ENCODE results near the gene PIGV.
"Not testable (repeated sequence)": the region's sequence is repeated elsewhere in the genome, so short reads cannot be mapped to it uniquely, and the experiment has no call there.

The PIGV gene

DNA sequence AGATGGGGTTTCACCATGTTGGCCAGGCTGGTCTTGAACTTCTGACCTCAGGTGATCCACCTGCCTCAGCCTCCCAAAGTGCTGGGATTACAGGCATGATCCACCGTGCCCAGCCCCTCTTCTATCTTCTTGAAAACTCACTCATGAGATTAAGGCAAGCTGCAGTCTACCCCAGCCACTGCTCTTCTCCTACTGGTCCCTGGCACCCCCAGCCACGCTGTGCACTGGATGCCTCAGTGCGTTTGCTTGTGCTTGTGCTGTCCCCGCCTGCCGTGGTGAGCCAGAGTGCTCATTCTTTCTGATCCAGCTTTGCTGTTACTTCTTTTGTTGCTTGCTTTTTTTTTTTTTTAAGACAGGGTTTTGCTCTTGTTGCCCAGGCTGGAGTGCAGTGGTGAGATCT is 49.9 kb downstream of the PIGV start:
- H3K4me3 ChIP-seq (ENCODE audit: low read length); H3K4me1 ChIP-seq (ENCODE audit: insufficient read depth, low read length); H3K27ac ChIP-seq (ENCODE audit: low read depth, low read length); H3K9me3 ChIP-seq (ENCODE audit: insufficient read depth, low read depth, low read length); H3K27me3 ChIP-seq (ENCODE audit: insufficient read depth, low read length); H3K9ac ChIP-seq (ENCODE audit: low read depth, low read length): not testable (repeated sequence)
- peaks cover 65% of the 10 kb centered on the region for H3K36me3 ChIP-seq (ENCODE audit: insufficient read depth, low read length)
- WGBS, result 94% methylated on average over 5 of the region's 5 CpGs

GRCh38 chr1:26838474-26839338 is 51.0 kb downstream of the PIGV start:
- WGBS, result 91% methylated on average over 8 of the region's 8 CpGs
- no peaks in the 10 kb centered on the region for H3K4me1 ChIP-seq (ENCODE audit: insufficient read depth, low read length)
- no peak overlapping the region for H3K27ac ChIP-seq (ENCODE audit: low read depth, low read length)
- H3K4me3 ChIP-seq (ENCODE audit: low read length), result no peak overlapping the region
- peaks cover 58% of the 10 kb centered on the region for H3K36me3 ChIP-seq (ENCODE audit: insufficient read depth, low read length)
- H3K9me3 ChIP-seq (ENCODE audit: insufficient read depth, low read depth, low read length), result no peaks in the 10 kb centered on the region
- H3K27me3 ChIP-seq (ENCODE audit: insufficient read depth, low read length), result no peaks in the 10 kb centered on the region
- no peak overlapping the region for H3K9ac ChIP-seq (ENCODE audit: low read depth, low read length)

DNA sequence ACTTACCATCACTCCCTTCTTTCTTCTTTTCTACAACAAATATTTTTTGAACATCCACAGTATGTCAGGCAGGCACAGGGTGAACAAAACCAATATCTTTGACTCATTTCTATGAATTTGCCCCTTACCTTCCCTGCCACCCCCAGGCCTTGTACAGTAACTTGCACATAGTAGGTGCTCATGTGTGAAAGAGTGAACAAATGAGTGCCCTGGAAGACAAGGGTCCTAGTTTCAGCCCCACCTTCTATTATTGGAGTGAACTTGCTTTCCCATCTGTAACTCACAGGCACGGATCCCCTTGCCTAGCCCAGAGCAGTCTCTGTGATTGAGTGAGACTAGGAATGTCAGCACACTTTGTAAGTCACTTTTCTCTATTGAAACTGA is 51.6 kb downstream of the PIGV start:
- Histone ChIP-seq H3K4me1 (ENCODE audit: insufficient read depth, low read length) (no peaks in the 10 kb centered on the region), H3K9ac (ENCODE audit: low read depth, low read length) (no peak overlapping the region), H3K36me3 (ENCODE audit: insufficient read depth, low read length) (peaks cover 54% of the 10 kb centered on the region), H3K4me3 (ENCODE audit: low read length) (no peak overlapping the region), H3K27me3 (ENCODE audit: insufficient read depth, low read length) (no peaks in the 10 kb centered on the region), H3K9me3 (ENCODE audit: insufficient read depth, low read depth, low read length) (no peaks in the 10 kb centered on the region), H3K27ac (ENCODE audit: low read depth, low read length) (no peak overlapping the region)
- WGBS, result 89% methylated on average over 1 of the region's 1 CpG

GRCh38 chr1:26839779-26840178 is 52.0 kb downstream of the PIGV start:
- Histone ChIP-seq H3K27me3 (ENCODE audit: insufficient read depth, low read length) (no peaks in the 10 kb centered on the region), H3K9me3 (ENCODE audit: insufficient read depth, low read depth, low read length) (no peaks in the 10 kb centered on the region), H3K27ac (ENCODE audit: low read depth, low read length) (no peak overlapping the region), H3K36me3 (ENCODE audit: insufficient read depth, low read length) (peaks cover 50% of the 10 kb centered on the region), H3K9ac (ENCODE audit: low read depth, low read length) (0 out of 2 replicates have a peak overlapping the region, but pooled peaks have one; percentile 30), H3K4me3 (ENCODE audit: low read length) (no peak overlapping the region), H3K4me1 (ENCODE audit: insufficient read depth, low read length) (no peaks in the 10 kb centered on the region)
- WGBS, result 92% methylated on average over 6 of the region's 6 CpGs

DNA sequence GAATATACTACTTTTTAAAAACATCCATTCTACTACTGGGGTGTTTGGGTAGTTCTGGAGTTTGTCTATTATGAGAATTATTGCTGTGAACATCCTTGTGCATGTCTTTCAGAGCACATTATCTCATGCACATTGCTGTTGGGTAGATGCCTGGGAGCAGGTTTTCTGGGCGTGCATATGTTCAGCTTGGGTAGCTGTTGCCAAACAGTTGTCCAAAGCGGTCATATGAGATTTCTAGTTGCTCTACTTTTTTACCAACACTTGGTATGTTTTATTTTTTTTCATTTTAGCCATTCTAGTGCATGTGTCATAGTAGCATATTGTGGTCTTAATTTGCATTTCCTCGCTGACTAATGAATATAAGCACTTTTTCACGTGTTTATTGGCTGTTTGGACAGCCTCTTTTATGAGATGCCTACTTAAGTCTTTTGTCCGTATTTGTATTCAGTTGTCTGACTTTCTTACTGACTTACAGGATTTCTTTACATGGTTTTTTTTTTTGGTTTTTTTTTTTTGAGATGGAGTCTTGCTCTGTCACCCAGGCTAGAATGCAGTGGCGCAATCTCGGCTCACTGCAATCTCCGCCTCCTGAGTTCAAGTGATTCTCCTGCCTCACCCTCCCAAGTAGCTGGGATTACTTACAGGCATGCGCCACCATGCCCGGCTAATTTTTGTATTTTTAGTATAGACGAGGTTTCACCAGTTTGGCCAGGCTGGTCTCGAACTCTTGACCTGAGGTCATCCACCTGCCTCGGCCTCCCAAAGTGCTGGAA is 56.9 kb downstream of the PIGV start:
- Histone ChIP-seq H3K36me3 (ENCODE audit: insufficient read depth, low read length) (peaks cover 48% of the 10 kb centered on the region), H3K4me3 (ENCODE audit: low read length) (no peak overlapping the region), H3K27ac (ENCODE audit: low read depth, low read length) (no peak overlapping the region), H3K27me3 (ENCODE audit: insufficient read depth, low read length) (no peaks in the 10 kb centered on the region), H3K9me3 (ENCODE audit: insufficient read depth, low read depth, low read length) (no peaks in the 10 kb centered on the region), H3K9ac (ENCODE audit: low read depth, low read length) (no peak overlapping the region), H3K4me1 (ENCODE audit: insufficient read depth, low read length) (no peaks in the 10 kb centered on the region)
- 94% methylated on average over 13 of the region's 13 CpGs for WGBS

- WGBS, result 92% methylated on average over 6 of the region's 6 CpGs
- H3K9me3 ChIP-seq (ENCODE audit: insufficient read depth, low read depth, low read length); H3K27me3 ChIP-seq (ENCODE audit: insufficient read depth, low read length); H3K27ac ChIP-seq (ENCODE audit: low read depth, low read length); H3K9ac ChIP-seq (ENCODE audit: low read depth, low read length); H3K4me3 ChIP-seq (ENCODE audit: low read length); H3K4me1 ChIP-seq (ENCODE audit: insufficient read depth, low read length): not testable (repeated sequence)
- peaks cover 64% of the 10 kb centered on the region for H3K36me3 ChIP-seq (ENCODE audit: insufficient read depth, low read length)
Observed at GRCh38 chr1:26847826-26848225, 60.1 kb downstream of the PIGV start.
